GM18507 (cell line): Measurements from ENCODE around the gene MIB2.
"Not testable (repeated sequence)": the region's sequence is repeated elsewhere in the genome, so short reads cannot be mapped to it uniquely, and the experiment has no call there.

Experiments
- DNase-seq: peaks from one replicate; pipeline ENCODE4 v3.0.0; 2011; ENCODE audit warnings: low read depth; ENCODE audit not compliant: insufficient read length; ENCODE audit errors: extremely low spot score
- FAIRE-seq: peaks from 2 replicates; lab custom pipeline; 2011; peaks lifted over from hg19 to GRCh38; lab: Jason Lieb, UNC

MIB2 gene

DNA sequence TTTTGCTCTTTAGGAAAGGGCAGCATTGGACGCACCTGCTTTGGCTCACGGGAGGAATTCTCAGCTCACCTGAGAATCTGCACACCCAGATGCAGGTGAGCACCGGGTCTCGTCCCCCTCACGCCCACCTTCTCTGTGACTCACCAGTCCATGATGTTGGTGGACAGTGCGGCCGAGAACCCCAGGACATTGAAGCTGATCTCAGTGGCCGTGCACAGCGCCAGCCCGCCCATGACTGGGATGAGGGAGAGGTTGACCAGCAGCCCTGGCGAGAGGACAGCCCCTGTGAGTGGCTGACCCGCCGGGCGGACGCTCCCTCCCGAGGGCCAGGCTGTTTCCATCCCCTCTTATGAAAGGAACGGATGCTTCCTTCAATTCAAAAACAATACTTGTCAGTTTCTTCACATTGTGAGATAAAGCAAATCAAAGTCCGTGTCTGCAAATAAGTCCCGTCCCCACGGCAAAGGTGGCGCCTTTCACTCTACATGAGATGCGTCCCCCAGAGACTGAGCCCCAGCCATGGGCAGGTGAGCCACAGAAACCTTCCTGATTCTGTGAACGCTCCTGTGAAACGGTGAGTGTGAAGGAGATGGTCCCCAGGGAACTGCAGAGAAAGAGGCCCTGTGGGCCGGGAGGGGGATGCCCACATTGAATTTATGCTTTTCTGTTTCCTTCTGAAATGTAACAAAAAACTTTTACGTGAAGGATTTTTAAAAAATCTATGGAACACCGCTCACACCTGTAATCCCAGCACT, 56.2 kb downstream of the MIB2 start:
- FAIRE-seq: peak; percentile 24

DNA sequence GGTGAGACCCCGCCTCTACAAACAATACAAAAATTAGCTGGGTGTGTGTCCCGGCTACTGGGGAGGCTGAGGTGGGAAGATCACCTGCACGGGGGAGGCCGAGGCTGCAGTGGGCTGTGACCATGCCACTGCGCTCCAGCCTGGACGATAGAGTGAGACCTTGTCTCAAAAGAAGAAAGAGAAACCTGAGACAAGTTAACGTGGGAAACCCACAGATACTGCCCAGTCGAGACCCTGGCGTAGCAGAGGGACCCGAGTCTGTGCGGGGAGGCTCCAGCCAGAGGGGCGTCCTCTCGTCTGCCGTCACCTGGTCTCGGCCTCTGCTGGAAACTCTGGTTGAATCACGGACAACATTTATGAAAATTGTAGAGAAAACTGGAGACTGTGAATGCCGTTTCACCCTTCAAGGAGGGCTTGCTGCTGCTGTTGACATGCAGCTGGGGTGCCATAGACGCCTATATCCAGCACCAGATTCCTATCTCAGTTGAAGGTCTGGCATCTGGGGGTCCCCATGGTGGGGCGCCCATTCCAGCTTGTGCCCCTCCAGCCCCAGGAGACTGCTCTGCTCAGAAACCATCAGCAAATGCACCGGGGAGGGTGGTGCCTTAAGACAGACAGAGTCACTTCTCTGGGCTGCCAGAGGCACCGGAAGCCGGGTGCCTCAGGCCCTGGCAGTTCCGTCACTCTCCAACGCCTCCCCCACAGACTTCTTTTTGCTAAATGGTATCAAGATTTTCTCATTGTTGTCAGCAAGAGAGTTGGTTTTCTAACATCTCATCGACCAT, 57.1 kb downstream of the MIB2 start:
- DNase-seq (no peak), FAIRE-seq (peak; percentile 51)

More for the DNA sequence above, 56.2 kb downstream of the MIB2 start:
- DNase-seq: no peak

DNA sequence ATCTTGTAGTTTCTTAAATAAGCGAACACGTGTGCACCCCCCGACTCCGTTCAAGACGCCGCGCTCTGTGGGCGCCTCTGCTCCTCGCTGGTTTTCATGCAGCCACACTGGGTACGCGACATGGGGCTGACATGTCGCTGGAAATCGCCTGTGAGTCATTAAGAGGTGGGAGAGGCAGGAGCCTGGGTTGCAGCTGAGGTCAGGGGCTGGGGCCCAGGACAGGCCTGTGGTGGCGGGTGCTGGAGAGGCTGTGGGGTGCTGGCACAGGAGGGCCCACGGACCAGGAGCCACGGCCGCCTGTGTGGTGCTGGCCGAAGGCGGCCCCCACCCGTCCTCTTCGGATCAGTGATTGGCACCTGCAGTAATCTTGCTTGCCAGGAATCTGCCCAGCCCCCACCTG, 59.5 kb downstream of the MIB2 start:
- not testable (repeated sequence) for FAIRE-seq, DNase-seq

DNA sequence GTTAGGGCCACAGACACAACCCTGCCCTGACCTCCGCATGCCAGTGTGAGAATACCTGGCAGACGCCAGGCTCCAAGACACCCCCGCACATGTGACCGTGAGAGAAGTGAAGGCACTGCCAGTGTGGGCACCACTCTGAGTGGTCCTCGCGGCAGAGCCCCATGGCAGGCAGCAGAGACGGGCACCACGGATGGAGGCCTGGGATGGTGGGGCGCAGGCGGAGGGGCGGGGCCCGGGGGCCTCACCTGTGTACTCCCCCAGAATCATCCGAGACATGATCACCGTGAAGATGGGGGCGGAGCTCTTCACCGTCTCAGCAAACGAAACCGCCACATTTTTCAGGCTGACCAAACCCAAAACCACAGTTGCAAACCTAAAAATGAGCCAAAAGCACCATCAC, 59.9 kb downstream of the MIB2 start:
- not testable (repeated sequence) for DNase-seq
- peak; percentile 97 for FAIRE-seq

DNA sequence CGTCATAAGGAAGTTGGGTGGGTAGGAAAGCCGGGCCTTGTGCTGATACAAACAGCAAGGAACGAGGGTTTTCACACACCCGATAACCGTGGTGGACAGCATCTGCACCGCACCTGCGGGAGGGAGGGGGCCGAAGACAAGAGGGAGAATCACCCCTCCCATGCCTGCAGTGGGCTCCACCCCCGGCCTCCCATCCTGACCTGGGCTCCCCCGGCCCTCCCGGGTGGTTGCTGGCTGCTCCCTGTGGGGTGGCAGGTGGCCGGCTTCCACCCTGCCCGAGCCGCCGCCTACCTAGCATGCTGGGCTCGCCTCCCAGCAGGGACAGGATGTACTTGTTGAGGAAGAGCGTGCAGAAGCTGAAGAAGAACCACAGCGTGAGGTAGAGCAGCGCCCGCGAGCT, 60.8 kb downstream of the MIB2 start:
- not testable (repeated sequence) for FAIRE-seq, DNase-seq

DNA sequence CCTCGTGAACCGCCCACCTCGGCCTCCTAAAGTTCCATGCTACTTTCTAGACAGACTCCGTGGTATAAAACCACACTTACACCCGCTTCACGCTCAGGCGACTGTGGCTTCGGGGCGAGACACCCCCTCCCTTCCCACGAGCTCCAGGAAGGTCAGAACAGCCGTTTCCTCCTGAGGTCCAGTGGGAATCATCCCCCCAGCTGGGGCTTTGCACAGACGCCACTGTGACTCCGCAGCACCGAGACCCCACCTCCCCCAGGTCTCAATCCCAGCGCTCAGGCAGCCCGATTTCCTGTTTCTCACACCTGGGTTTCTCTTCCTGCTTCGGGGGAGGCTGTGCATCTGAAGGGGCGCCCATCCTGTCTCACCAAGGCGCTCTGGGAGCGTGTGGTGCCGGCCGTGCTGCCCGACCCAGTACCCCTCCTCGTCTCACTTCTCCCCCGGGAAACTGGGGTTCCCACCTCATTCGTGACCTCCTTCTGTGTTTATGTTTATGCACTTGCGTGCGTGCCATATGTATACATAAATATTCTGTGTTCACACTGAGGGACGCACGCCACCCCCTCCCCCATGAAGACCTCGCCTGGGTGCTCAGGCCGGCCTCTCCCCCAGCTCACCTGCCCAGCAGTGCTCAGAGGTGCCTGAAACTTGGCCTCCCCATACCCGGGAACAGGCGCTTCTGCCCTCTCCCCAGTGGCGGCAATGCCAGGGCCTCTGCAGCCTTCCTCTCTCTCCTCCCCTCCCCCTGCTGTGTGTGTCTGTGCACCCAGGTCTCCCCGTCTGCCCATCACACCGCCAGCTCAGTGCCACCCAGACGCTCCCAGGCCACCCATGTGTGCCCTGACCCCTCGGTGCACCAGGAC, 62.6 kb downstream of the MIB2 start:
- DNase-seq: peak; percentile 76
- peak; percentile 96 for FAIRE-seq

DNA sequence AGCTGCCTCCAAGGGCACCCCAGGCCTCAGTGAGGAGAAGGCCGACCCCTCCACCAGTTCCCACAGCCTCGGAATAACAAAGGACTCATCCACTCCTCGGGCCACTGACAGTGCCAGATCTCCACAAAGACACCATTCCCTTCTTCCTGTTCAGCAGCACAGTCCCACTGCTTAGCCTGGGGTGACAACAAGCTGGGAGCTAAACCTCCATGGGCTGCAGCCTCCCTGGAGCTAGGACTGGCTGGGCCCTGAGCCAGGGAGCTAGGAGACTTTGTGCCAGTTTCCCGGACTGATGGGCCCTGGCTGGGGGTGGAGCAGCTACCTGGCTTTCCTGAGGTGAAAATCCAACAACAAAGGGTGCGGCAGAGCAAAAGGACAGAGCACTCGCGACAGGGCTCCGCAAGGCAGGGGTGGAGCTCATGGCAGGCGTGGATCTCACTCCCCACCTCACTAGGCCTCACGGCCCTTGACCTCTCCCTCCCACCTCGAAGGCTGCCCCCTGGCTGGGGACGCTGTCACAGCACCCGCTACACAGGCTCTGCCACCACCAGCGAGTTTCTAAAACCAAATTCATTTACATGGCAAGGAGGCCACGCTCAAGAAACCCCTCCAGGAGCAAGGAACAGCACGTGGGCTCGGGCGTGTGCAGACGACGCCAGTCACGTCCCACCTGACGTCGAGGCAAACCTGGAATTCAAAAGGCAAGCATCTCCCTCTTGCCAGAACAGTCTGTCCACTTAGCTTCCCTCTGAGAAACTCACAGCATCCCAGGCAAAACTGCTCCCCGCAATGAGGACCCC, 63.5 kb downstream of the MIB2 start:
- FAIRE-seq (peak; percentile 81), DNase-seq (peak; percentile 39)
